T-helper 2 cell treated with Interferon-gamma antibody and Interleukin-4, amounts not matched to agents 100 ng/mL and 5 ng/mL, for 36 hours (primary cell): ENCODE data around the gene KIAA1217. TPM values are rescaled to one million over a fixed set of nuclear protein-coding genes. Genes with fewer than 3 reads are reported as not detected.

Source experiments
- intact Hi-C: fragments of 100-400 bp; cut with micrococcal nuclease; formaldehyde crosslinking; loops from one replicate; pipeline ENCODE4 v1.15.1; 2023
- total RNA-seq: library from RNA; stranded (reverse); gene quantifications from 2 replicates; pipeline ENCODE4 v1.2.3, GENCODE V29; 2022

The KIAA1217 gene
- total RNA-seq, 1 donor from 2014 or later = 0.36 TPM

- intact Hi-C loops = no loop called here
Measured at GRCh38 chr10:24394461-24395190, 185.7 kb downstream of the KIAA1217 start.

GRCh38 chr10:24396396-24396795 is 187.5 kb downstream of the KIAA1217 start:
- intact Hi-C loops = no loop called here

DNA sequence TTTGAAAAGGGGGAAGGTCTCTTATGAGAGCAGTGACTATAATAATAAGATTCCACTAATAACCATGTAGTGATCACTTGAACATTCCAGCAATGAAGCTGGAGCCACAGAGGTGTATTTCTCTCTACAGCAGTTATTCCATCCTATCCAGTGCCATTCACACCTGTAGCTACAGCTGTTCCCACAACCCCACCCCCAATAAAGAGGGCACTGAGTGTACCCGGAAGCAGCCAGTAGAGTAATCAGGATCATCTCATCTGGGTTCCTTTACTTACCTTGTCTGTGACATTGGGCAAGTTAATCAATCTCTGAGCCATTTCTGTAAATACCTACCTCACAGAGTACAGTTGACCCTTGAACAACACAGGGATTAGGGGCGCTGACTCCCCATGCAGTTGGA is 188.7 kb downstream of the KIAA1217 start:
- intact Hi-C loops = no loop called here

DNA sequence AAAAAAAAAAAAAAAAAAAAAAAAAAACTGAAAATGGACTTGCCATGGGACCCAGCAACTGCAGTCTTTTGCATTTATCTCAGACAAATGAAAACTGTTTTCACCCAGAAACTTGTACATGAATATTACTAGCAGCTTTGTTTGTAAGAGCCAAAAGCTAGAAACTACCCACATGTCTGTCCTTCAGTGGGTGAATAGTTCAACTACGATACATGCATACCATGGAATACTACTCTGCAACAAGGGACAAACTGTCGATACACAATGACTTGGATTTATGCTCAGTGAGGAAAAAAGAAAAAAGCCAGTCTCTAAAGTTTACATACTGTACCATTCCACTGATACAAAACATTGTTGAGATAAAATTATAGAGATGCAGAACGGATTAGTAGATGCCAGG is 195.6 kb downstream of the KIAA1217 start:
- intact Hi-C loops = no loop called here

GRCh38 chr10:24405635-24406034 is 196.7 kb downstream of the KIAA1217 start:
- intact Hi-C loops = no loop called here

GRCh38 chr10:24406809-24407483 is 198.0 kb downstream of the KIAA1217 start:
- intact Hi-C loops = no loop called here

DNA sequence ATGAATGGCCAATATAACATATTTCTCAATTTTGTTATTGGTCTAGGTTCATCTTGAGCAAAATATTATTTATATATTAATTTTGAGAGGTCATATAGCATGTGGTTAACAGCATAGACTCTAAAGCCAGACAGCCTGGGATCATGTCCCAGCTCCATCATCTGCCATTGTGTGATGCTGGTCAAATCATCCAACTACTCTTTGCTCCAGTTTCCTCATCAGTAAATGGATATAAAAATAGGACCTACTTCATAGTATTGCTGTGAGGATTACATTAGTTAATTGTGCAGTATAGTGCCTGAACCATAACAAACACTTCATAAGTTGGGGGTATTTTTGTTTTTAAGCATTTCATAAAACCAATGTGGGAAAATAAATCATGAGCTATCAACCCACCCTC is 199.0 kb downstream of the KIAA1217 start:
- intact Hi-C loops = no loop called here

DNA sequence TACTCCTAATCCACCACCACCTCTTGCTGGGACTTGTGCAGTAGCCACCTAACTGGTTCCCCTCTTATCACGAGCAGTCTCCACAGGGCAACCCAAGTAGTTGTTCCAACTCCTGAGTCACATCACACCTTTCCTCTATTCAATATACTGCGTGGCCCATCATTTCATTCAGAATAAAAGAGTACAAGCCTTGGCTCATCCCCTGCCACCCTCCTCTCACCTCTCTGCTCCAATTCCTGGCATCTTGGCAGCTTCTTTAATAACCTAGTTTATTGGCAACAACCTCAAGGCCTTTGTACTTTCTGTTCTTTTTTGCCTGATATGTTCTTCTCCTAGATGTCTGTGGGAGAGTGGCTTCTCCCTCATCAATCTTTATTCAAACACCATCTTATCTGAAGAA is 199.4 kb downstream of the KIAA1217 start:
- intact Hi-C loops = no loop called here

DNA sequence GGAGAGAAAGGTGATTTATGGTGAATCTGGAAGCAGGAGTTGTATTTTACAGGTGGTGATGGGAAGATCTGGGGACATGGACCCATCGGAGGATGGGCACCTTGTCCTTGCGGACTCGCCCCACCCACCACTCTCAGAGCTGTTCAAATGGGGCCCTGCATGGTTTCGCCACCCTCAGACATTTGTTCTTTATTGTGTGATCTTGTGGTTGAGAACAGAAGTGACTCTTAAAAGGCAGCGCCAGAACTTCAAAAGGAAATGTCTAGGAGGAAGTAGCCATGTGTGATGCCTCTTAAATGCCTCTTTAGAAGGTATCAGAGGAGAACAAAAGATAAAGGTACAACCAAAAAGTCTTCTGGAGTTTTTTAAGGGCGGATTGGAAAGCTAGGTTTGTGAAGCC is 205.7 kb downstream of the KIAA1217 start:
- intact Hi-C loops = loop anchor here (10.0 kb wide), 1 partner anchor 100 kb away; no protein-coding TSS in a partner anchor

DNA sequence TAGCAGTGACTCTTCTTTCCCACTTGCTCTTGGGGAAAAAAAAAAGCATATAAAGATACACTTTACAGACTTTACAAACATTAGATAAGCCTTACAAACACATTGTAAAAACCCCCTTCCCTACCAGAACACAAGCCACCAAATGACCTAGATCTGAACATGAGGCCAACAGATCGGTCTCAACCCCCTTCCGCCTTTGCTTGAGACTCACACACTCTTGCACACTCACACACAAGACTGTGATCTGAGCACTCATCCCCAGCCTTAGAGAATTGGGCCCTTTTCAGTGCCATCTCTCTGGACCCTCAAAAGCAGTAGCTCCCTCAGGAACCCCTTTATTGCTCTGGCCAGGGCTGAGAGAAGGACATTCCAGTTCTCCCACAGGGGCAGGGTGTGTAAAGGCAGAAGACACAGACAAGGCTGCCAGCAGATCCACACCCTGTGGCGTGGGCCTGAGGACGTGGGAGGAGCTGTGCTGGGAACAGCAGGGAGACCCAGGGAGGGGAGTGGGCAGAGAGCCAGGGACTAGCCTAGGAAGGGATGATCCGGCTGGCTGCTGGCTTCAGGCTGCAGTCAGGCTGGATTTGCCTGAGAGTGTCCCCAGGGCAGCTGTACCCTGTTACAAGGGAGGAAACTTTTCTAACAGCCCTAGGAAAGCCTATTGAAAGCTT is 206.7 kb downstream of the KIAA1217 start:
- intact Hi-C loops = loop anchor here (10.0 kb wide), 1 partner anchor 99 kb away; no protein-coding TSS in a partner anchor

DNA sequence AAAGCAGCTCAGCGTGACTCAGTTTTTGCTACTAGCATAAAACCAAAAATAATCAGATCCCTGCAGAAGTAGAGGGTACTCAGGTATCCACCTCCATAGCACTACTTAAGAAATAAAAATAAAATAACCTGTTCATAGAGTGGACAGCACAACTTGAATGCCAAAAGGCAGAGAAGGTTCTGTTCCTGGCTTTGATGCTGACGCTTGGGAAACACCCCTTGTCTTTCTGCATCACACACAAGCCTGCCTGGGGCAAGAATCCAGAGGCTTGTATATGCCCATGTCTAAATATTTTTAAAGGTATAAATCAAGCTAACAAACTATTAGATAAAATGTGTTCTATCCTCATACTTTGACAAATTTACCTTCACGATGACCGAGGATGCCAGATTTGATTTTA is 207.3 kb downstream of the KIAA1217 start:
- intact Hi-C loops = loop anchor here (10.0 kb wide), 1 partner anchor 99 kb away; no protein-coding TSS in a partner anchor

GRCh38 chr10:24417053-24417452 is 208.1 kb downstream of the KIAA1217 start:
- intact Hi-C loops = loop anchor here (10.0 kb wide), 1 partner anchor 98 kb away; no protein-coding TSS in a partner anchor

- intact Hi-C loops = loop anchor here (10.0 kb wide), 1 partner anchor 96 kb away; no protein-coding TSS in a partner anchor
Measured at GRCh38 chr10:24418532-24418931, 209.6 kb downstream of the KIAA1217 start.

GRCh38 chr10:24419066-24419465 is 210.1 kb downstream of the KIAA1217 start:
- intact Hi-C loops = loop anchor here (10.0 kb wide), 1 partner anchor 96 kb away; no protein-coding TSS in a partner anchor

GRCh38 chr10:24425151-24425550 is 216.2 kb downstream of the KIAA1217 start:
- intact Hi-C loops = no loop called here

- intact Hi-C loops = no loop called here
Measured at GRCh38 chr10:24427678-24428409, 218.9 kb downstream of the KIAA1217 start.

- intact Hi-C loops = no loop called here
Measured at GRCh38 chr10:24428410-24428782, 219.5 kb downstream of the KIAA1217 start.

DNA sequence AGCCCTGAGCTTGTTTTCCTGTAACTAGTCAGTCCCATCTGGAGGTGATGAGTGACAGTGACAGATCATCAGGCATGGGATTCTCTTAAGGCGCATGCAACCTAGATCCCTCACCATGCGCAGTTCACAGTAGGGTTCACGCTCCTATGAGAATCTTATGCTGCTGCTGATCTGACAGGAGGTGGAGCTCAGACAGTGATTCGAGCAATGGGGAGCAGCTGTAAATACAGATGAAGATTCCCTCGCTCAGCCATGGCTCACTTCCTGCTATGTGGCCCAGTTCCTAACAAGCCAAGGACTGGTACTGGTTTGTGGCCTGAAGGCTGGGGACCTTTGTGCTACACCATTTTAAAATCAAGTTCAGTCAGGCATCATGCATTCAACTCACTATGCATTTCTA is 221.7 kb downstream of the KIAA1217 start:
- intact Hi-C loops = no loop called here

DNA sequence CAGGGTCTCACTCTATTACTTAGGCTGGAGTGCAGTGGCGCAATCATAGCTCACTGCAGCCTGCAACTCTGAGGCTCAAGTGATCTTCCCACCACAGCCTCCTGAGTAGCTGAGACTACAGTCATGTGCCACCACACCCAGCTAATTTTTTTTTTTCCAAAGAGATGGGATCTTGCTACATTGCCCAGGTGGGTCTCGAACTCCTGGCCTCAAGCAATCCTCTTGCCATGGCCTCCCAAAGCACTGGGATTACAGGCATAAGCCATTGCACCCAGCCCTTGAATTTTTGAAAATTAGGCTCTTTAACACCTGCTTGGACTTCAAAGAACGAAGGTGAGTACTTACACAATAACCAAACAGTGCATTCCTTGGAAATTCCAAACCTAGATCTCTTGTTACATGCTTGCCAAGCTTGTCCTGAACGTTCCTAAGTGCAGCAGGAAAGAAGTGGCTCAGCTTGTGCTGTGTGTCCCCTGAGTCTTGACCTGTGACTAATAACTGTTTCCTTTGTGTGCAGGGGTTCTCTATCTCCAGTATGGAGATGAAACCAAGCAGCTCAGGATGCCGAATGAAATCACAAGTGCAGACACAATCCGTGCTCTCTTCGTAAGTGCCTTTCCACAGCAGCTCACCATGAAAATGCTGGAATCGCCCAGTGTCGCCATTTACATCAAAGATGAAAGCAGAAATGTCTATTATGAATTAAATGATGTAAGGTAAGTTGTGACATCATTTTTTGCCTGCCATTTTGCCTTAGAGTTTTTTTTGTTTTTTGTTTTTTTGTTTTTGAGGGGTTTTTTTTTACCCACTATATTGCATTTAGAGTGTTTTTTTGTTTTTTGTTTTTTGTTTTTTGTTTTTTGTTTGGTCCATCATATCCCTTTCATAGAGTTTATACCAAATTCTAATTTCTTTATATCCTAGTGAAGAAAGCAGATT is 223.8 kb downstream of the KIAA1217 start:
- intact Hi-C loops = no loop called here

GRCh38 chr10:24433705-24434104 is 224.8 kb downstream of the KIAA1217 start:
- intact Hi-C loops = no loop called here
